GM10266 (cell line): ENCODE results near the gene FAM83C.

ENCODE experiments used
- DNase-seq: peaks from one replicate; pipeline ENCODE4 v3.0.0; 2012; ENCODE audit errors: extremely low spot score
- CTCF ChIP-seq: IDR thresholded peaks from 2 replicates; pipeline ENCODE4 v1.5.1; 2012; ENCODE audit warnings: mild to moderate bottlenecking, low read depth; ENCODE audit not compliant: control insufficient read depth, insufficient read depth; ENCODE audit errors: missing control alignments

Gene FAM83C

DNA sequence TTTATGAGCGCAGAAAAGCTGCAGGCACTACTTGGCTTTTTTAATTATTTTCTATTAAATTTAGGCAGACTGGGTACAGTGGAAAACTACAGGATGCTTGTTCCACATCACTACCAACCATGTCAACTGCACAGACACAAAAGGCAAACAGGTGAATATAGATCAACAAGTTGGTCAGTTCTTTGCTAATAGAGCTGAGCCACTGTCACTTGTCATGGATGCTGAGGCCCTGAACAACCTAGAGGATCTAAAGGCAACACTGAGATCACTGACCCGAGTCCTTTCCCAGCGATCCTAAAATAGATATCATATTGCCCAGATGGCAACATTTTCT, 34.5 kb upstream of the FAM83C start:
- DNase-seq = no peak

DNA sequence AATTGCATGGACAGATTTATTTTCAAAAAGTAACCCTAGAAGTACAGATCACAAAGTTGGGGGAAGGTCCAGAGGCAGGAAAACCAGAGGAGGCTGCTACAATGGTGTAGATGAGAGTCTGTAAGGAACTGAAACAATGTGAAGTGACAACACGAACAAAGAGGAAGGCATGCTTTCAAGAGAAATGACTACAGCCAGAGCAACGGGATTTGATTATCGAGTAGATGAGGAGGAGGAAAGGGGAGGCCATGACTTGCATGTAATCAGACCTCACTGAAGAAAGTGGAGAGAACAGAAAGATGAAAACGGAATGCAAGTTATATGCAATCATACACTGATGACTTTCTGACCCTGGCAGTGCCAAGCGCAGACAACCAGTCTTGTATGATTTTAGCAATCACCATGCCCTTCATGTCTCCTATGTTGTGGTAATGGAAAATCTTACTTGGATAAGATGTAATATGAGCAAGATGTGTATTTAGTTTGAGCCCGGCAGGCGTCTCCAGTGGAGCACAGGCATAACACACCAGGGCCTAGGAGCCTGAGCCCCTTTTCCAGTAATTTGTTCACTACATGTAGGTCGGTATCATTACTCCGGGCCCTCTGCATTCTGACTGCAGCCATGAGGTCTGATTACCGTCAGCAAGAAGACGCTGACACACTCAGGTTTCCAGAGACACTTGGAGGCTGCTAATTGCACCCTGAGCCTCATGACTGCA, 34.0 kb upstream of the FAM83C start:
- no peak for TF ChIP-seq CTCF
- no peak for DNase-seq

More for the DNA sequence above, 34.5 kb upstream of the FAM83C start:
- no peak for TF ChIP-seq CTCF

DNA sequence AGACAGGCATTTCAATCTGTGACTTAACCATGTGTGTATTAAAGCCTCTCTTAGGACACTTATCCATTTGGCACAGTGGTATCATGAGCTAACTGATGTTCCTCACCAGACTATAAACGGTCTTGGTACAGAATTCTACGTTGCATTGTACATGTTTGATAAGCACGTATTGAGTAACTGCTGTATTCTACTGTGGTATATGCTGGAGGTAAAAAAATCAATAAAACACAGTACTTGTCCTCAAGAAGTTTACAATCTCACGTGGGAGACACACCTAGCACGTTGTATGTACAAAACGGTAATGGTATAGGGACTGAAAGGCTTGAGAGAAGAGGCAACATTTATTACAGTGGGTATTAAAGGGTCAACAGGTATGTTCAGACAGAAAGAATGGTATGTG, 33.2 kb upstream of the FAM83C start:
- DNase-seq = no peak
- TF ChIP-seq CTCF = no peak

- no peak for TF ChIP-seq CTCF
- no peak for DNase-seq
These were observed 28.3 kb upstream of the FAM83C start for GRCh38 chr20:35320396-35321126.

- DNase-seq = no peak
- no peak for TF ChIP-seq CTCF
These were observed 27.6 kb upstream of the FAM83C start for GRCh38 chr20:35319871-35320197.

- DNase-seq = no peak
- TF ChIP-seq CTCF = no peak
These were observed 27.1 kb upstream of the FAM83C start for GRCh38 chr20:35319192-35319870.
